Activated CD8-positive, alpha-beta memory T cell treated with anti-CD3 and anti-CD28 coated beads for 4 hours (primary cell): ENCODE measurements around the gene SPATA16.
"Not testable (repeated sequence)": the region's sequence is repeated elsewhere in the genome, so short reads cannot be mapped to it uniquely, and the experiment has no call there.

Source experiments
- DNase-seq, 2 donors: peaks; one replicate each; pipeline ENCODE4 v3.0.0-alpha.2; 2020; ENCODE audit warnings: low read depth in 2 of 2

SPATA16 gene

GRCh38 chr3:173064631-173065030 is 76.4 kb downstream of the SPATA16 start:
- DNase-seq = no peak

DNA sequence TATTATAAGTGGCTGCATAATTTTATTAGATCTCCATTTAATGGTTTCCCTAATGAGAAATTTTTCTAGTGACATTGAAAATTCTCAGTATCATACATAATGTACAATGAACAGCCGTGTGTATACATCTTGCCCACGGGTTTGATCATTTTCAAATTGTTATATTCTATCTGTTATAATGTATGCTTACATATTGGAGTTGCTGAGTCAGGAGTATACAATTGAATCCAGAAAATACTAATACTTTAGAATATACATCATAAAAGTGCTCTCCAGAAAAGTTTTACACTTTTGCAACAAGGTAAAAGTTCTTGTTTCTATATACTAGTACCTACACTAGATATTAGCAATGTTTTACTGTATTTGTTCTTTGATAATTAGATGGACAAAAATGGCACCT is 82.8 kb downstream of the SPATA16 start:
- no peak for DNase-seq

DNA sequence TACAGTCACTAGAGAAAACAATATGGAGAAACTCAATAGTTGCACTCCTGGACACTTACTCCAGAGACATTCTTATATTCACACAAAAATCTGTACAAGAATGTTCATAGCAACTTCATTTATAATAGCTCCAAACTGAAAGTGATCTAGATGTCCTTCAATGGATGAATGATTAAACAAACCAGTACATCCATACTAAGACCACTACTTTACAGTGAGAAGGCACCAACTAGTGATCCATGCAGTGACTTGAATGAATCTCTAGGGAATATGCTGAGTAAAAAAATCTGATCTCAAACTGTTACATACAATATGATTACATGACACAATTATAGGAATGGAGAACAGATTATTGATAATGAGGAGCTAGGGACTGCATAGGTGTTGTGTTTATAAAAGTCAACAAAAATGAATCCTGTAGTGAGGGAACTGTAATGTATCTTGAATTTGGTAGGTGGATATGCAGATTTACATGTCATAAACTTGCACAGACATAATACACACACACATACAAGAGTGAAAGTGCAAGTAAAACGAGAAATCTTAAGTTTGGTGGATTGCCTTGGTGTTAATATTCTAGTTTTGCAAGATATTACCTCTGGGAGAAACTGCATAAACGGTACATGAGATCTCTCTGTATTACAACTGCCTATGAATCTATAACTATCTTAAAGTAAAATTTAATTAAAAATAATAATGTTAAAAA is 85.7 kb downstream of the SPATA16 start:
- DNase-seq = no peak

DNA sequence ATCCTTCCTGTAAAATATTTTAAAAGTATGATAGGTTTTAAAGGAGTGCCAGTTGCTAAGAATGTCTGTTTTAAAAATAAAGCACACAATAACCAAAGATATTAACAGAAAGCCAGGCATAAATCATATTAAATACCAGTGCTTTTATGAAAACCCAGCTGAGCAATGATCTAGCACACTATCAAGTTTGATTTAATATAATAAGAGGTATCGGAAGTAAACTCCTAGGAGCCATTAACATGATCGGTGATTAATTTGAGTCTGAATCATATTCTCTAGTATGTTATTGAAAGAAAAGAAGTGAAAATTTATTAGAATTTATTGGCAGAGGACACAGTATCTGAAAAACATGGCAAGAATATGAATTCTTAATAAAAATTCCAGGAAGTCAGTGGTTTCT is 91.7 kb downstream of the SPATA16 start:
- no peak for DNase-seq

GRCh38 chr3:173045770-173046382 is 95.2 kb downstream of the SPATA16 start:
- DNase-seq = no peak

- DNase-seq = no peak
These were observed 96.0 kb downstream of the SPATA16 start for GRCh38 chr3:173044998-173045397.

DNA sequence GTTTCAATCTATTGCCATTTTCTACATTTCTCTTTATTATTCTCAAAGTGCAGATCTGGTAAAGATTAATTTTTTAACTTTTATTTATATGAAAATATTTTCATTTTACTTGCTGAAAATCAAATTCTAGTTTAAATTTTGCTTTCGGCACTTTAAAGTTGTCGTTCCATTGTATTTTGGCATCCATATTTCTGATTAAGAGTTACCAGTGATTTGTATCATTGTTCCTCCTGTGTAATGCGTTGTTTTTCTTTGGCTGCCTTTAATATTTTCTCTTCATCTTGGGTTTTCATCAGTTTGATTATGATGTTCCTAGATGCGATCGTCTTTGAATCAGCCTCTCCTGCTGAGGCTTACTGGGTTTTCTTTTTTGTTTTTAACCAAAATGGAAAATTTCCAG is 97.3 kb downstream of the SPATA16 start:
- no peak for DNase-seq

- no peak for DNase-seq
These were observed 102.6 kb downstream of the SPATA16 start for GRCh38 chr3:173038484-173038871.

GRCh38 chr3:173037840-173038483 is 103.1 kb downstream of the SPATA16 start:
- DNase-seq = no peak

DNA sequence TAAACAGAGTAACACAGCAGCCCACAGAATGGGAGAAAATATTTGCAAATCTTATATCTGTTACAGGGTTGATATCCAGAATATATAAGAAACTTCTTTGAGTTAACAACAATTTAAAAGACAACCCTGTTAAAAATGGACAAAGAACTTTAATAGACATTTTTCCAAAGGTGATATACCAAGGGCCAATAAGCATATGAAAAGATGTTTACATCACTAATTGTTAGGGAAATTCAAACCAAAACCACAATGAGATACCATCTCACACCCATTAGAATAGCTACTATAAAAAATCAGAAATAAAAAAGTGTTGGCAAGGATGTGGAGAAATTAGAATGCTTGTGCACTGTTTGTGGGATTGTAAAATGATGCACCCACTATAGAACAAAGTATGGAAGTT is 110.8 kb downstream of the SPATA16 start:
- DNase-seq = no peak

GRCh38 chr3:173028351-173028750 is 112.7 kb downstream of the SPATA16 start:
- DNase-seq = no peak

DNA sequence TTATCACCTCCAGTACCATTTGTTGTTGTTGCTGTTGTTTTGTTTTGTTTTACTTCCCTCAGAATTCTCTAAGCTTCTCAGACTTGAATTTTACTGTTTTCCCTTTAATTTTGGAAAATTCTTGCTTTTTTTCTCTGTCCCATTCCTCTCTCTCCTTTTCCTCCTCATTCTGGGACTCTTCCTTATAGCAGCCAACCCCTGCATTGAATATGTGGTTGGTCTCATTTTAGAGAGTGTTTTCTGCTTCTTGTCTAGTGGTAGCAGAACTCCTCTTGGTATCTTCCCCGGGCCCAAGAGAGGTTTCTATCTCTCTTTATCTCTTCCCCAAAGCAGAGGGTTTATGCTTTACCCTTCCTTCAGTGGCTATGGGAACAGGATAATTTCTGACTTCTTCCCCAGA is 113.6 kb downstream of the SPATA16 start:
- DNase-seq = no peak

GRCh38 chr3:173025941-173026340 is 115.1 kb downstream of the SPATA16 start:
- DNase-seq = no peak

- DNase-seq = no peak
These were observed 119.4 kb downstream of the SPATA16 start for GRCh38 chr3:173021547-173022185.

- DNase-seq = not testable (repeated sequence)
These were observed 120.9 kb downstream of the SPATA16 start for GRCh38 chr3:173020128-173020527.

GRCh38 chr3:173019378-173019777 is 121.7 kb downstream of the SPATA16 start:
- DNase-seq = no peak

- no peak for DNase-seq
These were observed 122.3 kb downstream of the SPATA16 start for GRCh38 chr3:173018758-173019157.

DNA sequence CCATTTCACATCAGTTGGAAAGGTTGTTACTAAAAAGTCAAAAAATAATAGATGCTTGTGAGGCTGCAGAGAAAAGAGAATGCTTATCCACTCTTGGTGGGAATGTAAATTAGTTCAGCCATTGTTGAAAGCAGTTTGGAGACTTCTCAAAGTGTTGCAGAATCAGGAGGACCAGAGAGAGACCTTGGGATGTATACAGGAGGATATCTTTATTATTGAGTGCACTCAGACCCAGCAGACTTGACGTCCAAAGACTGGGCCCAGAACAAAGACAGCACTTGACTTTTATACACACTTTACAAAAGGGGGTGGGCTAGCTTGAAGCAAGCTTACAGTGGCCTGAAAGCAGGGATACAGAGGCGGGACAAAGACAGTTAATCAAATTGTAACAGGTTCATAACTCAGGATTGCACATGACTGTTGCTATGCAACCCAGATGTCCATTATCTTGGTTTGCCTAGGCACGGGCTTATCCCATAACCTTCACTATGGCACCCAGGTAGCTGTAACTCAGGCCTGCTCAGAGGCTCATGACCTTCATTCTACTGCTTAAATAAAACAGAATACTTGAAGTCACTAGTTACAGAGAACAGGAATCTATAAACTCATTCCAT is 127.7 kb downstream of the SPATA16 start:
- no peak for DNase-seq

DNA sequence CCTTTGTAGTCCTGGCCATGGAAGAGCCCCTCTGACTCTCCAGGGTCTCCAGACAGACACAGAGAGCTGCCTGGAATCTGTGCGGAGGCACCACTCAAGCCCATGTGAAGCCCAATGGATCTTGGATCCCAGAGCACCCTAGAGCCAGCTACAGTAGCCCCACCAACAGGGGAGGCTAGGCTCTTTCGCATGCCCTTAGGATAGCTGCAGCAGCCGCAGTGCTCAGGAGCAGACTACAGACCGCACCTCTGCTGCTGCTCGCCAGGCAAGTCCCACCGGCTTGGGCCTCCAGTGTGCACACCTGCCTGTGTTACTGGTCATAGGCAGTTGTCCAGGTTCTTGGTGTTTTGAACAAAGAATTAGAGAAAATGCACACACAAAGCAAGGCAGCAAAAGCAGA is 131.6 kb downstream of the SPATA16 start:
- DNase-seq = no peak

DNA sequence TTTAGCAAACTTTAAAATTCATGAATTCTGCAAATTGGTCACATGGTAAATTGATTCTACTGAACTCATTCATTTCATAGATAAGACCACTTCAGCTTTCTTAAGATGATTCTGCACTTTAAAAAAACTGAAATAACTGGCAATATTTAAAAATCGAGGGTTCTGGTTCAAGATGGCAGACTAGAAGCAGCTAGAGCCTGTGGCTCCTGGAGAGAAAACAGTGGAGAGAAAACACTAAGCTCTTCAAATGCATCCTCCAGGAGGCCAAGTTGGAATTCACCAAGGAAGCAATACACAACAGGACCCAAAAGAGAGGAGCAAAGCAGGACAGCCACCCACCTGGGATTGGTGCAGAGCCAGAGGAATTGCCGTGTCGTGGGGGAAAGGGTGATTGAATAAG is 132.1 kb downstream of the SPATA16 start:
- no peak for DNase-seq

GRCh38 chr3:173007079-173007723 is 133.8 kb downstream of the SPATA16 start:
- DNase-seq = no peak

DNA sequence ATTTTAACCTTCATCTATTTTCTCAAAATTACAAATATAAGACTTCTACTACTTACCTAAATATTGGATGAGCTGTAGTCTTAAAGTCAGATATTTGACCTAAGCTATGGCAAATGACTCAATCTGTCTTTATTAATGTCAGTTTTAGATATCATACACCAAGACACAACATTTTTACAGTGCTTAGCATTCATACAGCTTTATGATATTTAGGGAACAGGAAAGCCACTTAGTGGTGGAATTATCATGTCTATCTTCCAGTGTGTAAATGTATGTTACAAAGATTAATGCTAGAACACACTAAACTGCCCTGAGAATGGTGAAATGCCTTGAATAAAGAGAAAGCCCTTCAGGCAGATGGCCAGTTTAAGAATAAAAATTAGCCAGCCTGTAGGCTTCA is 135.0 kb downstream of the SPATA16 start:
- DNase-seq = no peak
